Measurements from ENCODE around the gene NXPH4. TPM values are rescaled to one million over a fixed set of nuclear protein-coding genes. Genes with fewer than 3 reads are reported as not detected.

NXPH4 gene
- total RNA-seq, 2 donors from 2014 or later: 0.81 TPM; not detected in 1

DNA sequence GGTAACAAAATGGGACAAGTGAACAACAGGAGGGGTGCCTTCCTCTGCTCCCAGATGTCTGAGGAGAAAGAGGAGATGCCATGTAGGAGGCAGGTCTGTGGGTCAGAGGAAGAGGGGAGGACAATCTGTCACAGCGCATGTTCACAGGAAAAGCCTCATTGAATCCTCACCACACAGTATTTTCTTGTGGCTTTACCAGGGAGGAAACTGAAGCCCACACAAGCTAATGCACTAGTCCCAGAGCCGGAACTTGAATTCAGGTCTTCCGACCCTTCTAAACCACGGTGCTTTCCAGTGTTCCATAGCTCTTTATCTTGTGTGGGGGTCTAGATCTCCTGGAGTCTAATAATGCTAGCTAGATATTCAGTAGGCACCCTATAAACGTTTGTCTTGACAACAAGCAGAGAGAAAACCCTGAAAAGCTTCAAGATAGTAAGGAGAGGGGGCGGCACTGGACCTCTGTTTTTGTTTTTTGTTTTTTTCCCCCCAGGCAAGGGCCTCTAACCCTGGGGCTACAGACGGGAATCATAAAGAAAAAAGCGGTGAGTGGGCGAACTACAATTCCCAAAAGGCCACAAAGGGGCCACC, 12.5 kb downstream of the NXPH4 start:
- peak overlapping the region in 1 of 2 donors; percentile 54 for H3K27ac ChIP-seq
- DNase-seq (ENCODE audit: low spot score): no peak
- H3K27me3 ChIP-seq (replicated peaks; ENCODE audit: insufficient read depth): peaks cover 7% of the 10 kb centered on the region
- H3K36me3 ChIP-seq: peaks cover 18% of the 10 kb centered on the region
- peak overlapping the region; percentile 76 for H3K4me3 ChIP-seq
- TF ChIP-seq, protein P1, sequence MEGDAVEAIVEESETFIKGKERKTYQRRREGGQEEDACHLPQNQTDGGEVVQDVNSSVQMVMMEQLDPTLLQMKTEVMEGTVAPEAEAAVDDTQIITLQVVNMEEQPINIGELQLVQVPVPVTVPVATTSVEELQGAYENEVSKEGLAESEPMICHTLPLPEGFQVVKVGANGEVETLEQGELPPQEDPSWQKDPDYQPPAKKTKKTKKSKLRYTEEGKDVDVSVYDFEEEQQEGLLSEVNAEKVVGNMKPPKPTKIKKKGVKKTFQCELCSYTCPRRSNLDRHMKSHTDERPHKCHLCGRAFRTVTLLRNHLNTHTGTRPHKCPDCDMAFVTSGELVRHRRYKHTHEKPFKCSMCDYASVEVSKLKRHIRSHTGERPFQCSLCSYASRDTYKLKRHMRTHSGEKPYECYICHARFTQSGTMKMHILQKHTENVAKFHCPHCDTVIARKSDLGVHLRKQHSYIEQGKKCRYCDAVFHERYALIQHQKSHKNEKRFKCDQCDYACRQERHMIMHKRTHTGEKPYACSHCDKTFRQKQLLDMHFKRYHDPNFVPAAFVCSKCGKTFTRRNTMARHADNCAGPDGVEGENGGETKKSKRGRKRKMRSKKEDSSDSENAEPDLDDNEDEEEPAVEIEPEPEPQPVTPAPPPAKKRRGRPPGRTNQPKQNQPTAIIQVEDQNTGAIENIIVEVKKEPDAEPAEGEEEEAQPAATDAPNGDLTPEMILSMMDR (IDR thresholded peaks at IDR 0.05): peak; percentile 27
- peaks cover 10 to 27% of the 10 kb centered on the region in 2 donors for H3K4me1 ChIP-seq (ENCODE audit: control insufficient read depth in 1 of 2, low read depth in 2 of 2)
- no peaks in the 10 kb centered on the region for H3K9me3 ChIP-seq
- no peak for ATAC-seq (ENCODE audit: insufficient number of reproducible peaks, low FRiP score, low read depth)

GRCh38 chr12:57229634-57230380, 13.2 kb downstream of the NXPH4 start, which contains the start of gene SHMT2:
Gene SHMT2, plus strand, starts transcription at chr12:57229711. Its CDS starts 68 bp downstream, at chr12:57229779.
- peak within 1 kb of the TSS; percentile 54 to 84 for H3K27ac ChIP-seq
- ATAC-seq (ENCODE audit: insufficient number of reproducible peaks, low FRiP score, low read depth): peak; percentile 80
- peak; percentile 76 for DNase-seq (ENCODE audit: low spot score)

GRCh38 chr12:57230381-57231155, 14.0 kb downstream of the NXPH4 start:
- ATAC-seq (ENCODE audit: insufficient number of reproducible peaks, low FRiP score, low read depth): no peak

More at GRCh38 chr12:57229634-57230380, 13.2 kb downstream of the NXPH4 start, which contains the start of gene SHMT2:
- H3K4me1 ChIP-seq (ENCODE audit: control insufficient read depth in 1 of 2, low read depth in 2 of 2): peaks cover 10 to 27% of the 10 kb centered on the region in 2 donors
- peaks cover 4% of the 10 kb centered on the region for H3K27me3 ChIP-seq (replicated peaks; ENCODE audit: insufficient read depth)
- peak within 1 kb of the TSS; percentile 76 for H3K4me3 ChIP-seq
- TF ChIP-seq, protein P1 (IDR thresholded peaks at IDR 0.05): no peak
- H3K36me3 ChIP-seq: peaks cover 18% of the 10 kb centered on the region
- no peaks in the 10 kb centered on the region for H3K9me3 ChIP-seq

GRCh38 chr12:57231276-57232021, 14.9 kb downstream of the NXPH4 start:
- Histone ChIP-seq H3K36me3 (peaks cover 18% of the 10 kb centered on the region), H3K27me3 (replicated peaks; ENCODE audit: insufficient read depth) (no peaks in the 10 kb centered on the region), H3K4me1 (ENCODE audit: control insufficient read depth in 1 of 2, low read depth in 2 of 2) (peaks cover 10 to 27% of the 10 kb centered on the region in 2 donors), H3K27ac (no peak overlapping the region), H3K9me3 (no peaks in the 10 kb centered on the region), H3K4me3 (no peak overlapping the region)
- no peak for DNase-seq (ENCODE audit: low spot score)
- TF ChIP-seq, protein P1 (IDR thresholded peaks at IDR 0.05): no peak
- no peak for ATAC-seq (ENCODE audit: insufficient number of reproducible peaks, low FRiP score, low read depth)

More at GRCh38 chr12:57230381-57231155, 14.0 kb downstream of the NXPH4 start:
- peaks cover 10 to 27% of the 10 kb centered on the region in 2 donors for H3K4me1 ChIP-seq (ENCODE audit: control insufficient read depth in 1 of 2, low read depth in 2 of 2)
- H3K27me3 ChIP-seq (replicated peaks; ENCODE audit: insufficient read depth): peaks cover 2% of the 10 kb centered on the region
- peak overlapping the region; percentile 51 to 54 for H3K27ac ChIP-seq
- peaks cover 18% of the 10 kb centered on the region for H3K36me3 ChIP-seq
- no peaks in the 10 kb centered on the region for H3K9me3 ChIP-seq
- DNase-seq (ENCODE audit: low spot score): no peak
- H3K4me3 ChIP-seq: peak overlapping the region; percentile 76
- TF ChIP-seq, protein P1 (IDR thresholded peaks at IDR 0.05): no peak
